ENCODE results near the gene LACC1. TPM values are rescaled to one million over a fixed set of nuclear protein-coding genes. Genes with fewer than 3 reads are reported as not detected.

Gene LACC1
- total and polyA plus RNA-seq, 10 of the 15 experiments (the other 5 are each of a cell fraction or from before 2014, with no cell fraction given) = 0.03 to 3.7 (median 3.0) TPM

DNA sequence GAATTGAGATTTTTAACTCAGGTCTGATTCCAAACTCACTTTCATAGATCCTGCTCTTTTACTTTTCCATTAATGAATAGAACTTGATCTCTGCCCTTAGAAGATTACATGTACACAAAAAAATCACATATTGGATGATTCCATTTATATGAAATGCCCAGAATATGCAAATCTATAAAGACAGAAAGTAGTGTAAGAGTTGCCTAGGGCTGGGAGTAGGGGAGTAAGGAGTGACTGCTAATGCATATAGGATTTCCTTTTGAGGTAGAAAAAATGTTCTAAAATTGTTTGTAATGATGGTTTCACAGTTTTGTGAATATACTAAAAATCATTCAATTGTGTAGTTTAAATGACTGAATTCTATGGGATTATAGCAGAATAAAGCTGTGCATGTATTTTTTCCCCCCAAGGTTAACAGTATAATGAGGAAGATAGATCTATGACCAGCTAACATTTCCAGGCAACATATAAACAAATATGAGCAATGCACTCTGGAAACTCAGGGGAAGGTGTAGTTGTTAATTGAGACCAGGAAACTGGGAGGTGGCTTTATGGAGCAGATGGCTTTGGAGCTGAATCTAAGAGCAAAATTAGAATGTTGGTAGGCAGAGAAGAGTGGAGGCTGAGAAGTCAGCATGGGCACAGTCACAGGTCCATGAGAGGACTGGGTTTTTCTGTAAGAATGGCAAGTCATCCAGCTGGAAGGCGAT lies 41.4 kb downstream of the LACC1 start:
- Histone ChIP-seq H3K9ac (ENCODE audit: control insufficient read depth, insufficient read depth, low read length) (no peak overlapping the region), H3K4me2 (ENCODE audit: control insufficient read depth, insufficient read depth) (no peak overlapping the region), H3K4me3 (no peak overlapping the region), H3K27ac (ENCODE audit: control insufficient read depth, insufficient read depth) (no peak overlapping the region), H4K20me1 (ENCODE audit: control insufficient read depth, insufficient read depth) (no peaks in the 10 kb centered on the region), H3K27me3 (replicated peaks in 1 of 2; ENCODE audit: control insufficient read depth in 2 of 2, insufficient read depth in 2 of 2, low read length in 1 of 2) (peaks cover 0 to 3% of the 10 kb centered on the region in 2 experiments; a peak in 1 of 4 replicates), H3K36me3 (ENCODE audit: control insufficient read depth in 2 of 2, insufficient read depth in 2 of 2, low read length in 1 of 2) (no peaks in the 10 kb centered on the region), H3K79me2 (ENCODE audit: control insufficient read depth, insufficient read depth, low read length) (no peaks in the 10 kb centered on the region), H2AFZ (ENCODE audit: control insufficient read depth, low read depth, low read length) (no peak overlapping the region), H3K4me1 (ENCODE audit: control insufficient read depth, insufficient read depth, low read length) (peaks cover 5% of the 10 kb centered on the region; the same call in 1 of the 2 replicates), H3K9me3 (replicated peaks; ENCODE audit: control insufficient read depth, insufficient read depth, low read length) (no peaks in the 10 kb centered on the region)
- intact Hi-C loops (cut with micrococcal nuclease; ENCODE audit: unreplicated experiment) (no loop called here), in situ Hi-C loops (cut with MboI) (no loop called here)
- DNase-seq (ENCODE audit: low read depth, low spot score) (no peak), FAIRE-seq (no peak), ATAC-seq (no peak)
- ChIA-PET POLR2A (no interaction called here), RAD21 (ENCODE audit: unreplicated experiment) (no interaction called here), SMC1A (ENCODE audit: uncharacterized antibody, unreplicated experiment) (no interaction called here), CTCF (no interaction called here)
- TF ChIP-seq, protein P1, sequence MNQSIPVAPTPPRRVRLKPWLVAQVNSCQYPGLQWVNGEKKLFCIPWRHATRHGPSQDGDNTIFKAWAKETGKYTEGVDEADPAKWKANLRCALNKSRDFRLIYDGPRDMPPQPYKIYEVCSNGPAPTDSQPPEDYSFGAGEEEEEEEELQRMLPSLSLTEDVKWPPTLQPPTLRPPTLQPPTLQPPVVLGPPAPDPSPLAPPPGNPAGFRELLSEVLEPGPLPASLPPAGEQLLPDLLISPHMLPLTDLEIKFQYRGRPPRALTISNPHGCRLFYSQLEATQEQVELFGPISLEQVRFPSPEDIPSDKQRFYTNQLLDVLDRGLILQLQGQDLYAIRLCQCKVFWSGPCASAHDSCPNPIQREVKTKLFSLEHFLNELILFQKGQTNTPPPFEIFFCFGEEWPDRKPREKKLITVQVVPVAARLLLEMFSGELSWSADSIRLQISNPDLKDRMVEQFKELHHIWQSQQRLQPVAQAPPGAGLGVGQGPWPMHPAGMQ (IDR thresholded peaks at IDR 0.05; ENCODE audit: borderline replicate concordance) = no peak
- TF ChIP-seq ZNF274 (IDR thresholded peaks at IDR 0.05; ENCODE audit: insufficient read depth, insufficient read length) (no peak), ZNF207 (IDR thresholded peaks at IDR 0.05; ENCODE audit: borderline replicate concordance) (no peak), NKRF (conservative IDR thresholded peaks at IDR 0.05) (no peak), RB1 (IDR thresholded peaks at IDR 0.05; ENCODE audit: borderline replicate concordance) (no peak), YY1 (IDR thresholded peaks at IDR 0.05; ENCODE audit: low read depth, low read length) (no peak), ELK1 (IDR thresholded peaks at IDR 0.05; ENCODE audit: low read depth, low read length) (no peak)
- TF ChIP-seq, protein P2, sequence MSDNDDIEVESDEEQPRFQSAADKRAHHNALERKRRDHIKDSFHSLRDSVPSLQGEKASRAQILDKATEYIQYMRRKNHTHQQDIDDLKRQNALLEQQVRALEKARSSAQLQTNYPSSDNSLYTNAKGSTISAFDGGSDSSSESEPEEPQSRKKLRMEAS (IDR thresholded peaks at IDR 0.05; ENCODE audit: low read depth, low read length) = no peak
- TF ChIP-seq, protein P3, sequence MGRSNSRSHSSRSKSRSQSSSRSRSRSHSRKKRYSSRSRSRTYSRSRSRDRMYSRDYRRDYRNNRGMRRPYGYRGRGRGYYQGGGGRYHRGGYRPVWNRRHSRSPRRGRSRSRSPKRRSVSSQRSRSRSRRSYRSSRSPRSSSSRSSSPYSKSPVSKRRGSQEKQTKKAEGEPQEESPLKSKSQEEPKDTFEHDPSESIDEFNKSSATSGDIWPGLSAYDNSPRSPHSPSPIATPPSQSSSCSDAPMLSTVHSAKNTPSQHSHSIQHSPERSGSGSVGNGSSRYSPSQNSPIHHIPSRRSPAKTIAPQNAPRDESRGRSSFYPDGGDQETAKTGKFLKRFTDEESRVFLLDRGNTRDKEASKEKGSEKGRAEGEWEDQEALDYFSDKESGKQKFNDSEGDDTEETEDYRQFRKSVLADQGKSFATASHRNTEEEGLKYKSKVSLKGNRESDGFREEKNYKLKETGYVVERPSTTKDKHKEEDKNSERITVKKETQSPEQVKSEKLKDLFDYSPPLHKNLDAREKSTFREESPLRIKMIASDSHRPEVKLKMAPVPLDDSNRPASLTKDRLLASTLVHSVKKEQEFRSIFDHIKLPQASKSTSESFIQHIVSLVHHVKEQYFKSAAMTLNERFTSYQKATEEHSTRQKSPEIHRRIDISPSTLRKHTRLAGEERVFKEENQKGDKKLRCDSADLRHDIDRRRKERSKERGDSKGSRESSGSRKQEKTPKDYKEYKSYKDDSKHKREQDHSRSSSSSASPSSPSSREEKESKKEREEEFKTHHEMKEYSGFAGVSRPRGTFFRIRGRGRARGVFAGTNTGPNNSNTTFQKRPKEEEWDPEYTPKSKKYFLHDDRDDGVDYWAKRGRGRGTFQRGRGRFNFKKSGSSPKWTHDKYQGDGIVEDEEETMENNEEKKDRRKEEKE (IDR thresholded peaks at IDR 0.05) = no peak
- WGBS (ENCODE audit: insufficient coverage, insufficient replicate concordance, low lambda C conversion rate, missing lambda C conversion rate) = 81% methylated on average over 1 of the region's 1 CpG
- BruUV-seq (replicated peaks) = no TSS peak

Data from GM12878 (cell line).